ENCODE measurements around the gene PLA2G6. TPM values are rescaled to one million over a fixed set of nuclear protein-coding genes. Genes with fewer than 3 reads are reported as not detected.
A peak's percentile ranks its signal among the peaks of the same experiment; 100 is the strongest.

PLA2G6 gene
- total RNA-seq, 1 donor from 2014 or later, result 60.8 TPM

DNA sequence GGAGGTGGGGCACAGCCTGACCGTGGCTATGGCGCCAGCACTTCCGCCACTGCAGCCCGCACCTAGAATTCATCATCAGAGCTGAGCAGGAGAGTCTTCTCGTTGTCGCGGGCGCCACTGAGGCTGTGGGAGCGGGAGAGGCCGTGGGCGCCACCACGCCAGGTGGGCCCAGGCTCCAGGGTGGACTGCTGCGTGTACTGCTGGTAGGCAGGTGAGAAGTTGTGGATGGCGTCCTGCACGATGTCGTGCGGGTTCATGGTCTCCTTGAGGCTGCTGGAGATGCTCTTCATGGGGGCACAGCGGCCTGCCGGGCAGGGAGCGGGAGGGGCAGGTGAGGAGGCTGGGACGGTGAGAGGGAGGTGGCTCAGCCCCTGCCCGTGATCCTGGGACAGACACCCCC lies 39.8 kb upstream of the PLA2G6 start:
- DNase-seq (no peak), ATAC-seq (no peak)
- H3K36me3 ChIP-seq, result peaks cover 54% of the 10 kb centered on the region
- no peak overlapping the region for H3K27ac ChIP-seq
- no peak overlapping the region for H3K4me3 ChIP-seq
- no peaks in the 10 kb centered on the region for H3K9me3 ChIP-seq
- TF ChIP-seq, protein P1, sequence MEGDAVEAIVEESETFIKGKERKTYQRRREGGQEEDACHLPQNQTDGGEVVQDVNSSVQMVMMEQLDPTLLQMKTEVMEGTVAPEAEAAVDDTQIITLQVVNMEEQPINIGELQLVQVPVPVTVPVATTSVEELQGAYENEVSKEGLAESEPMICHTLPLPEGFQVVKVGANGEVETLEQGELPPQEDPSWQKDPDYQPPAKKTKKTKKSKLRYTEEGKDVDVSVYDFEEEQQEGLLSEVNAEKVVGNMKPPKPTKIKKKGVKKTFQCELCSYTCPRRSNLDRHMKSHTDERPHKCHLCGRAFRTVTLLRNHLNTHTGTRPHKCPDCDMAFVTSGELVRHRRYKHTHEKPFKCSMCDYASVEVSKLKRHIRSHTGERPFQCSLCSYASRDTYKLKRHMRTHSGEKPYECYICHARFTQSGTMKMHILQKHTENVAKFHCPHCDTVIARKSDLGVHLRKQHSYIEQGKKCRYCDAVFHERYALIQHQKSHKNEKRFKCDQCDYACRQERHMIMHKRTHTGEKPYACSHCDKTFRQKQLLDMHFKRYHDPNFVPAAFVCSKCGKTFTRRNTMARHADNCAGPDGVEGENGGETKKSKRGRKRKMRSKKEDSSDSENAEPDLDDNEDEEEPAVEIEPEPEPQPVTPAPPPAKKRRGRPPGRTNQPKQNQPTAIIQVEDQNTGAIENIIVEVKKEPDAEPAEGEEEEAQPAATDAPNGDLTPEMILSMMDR (IDR thresholded peaks at IDR 0.05), result no peak
- peaks cover 49% of the 10 kb centered on the region for H3K4me1 ChIP-seq
- intact Hi-C loops (cut with DNase I), result no loop called here
- no peaks in the 10 kb centered on the region for H3K27me3 ChIP-seq (ENCODE audit: low read depth)

DNA sequence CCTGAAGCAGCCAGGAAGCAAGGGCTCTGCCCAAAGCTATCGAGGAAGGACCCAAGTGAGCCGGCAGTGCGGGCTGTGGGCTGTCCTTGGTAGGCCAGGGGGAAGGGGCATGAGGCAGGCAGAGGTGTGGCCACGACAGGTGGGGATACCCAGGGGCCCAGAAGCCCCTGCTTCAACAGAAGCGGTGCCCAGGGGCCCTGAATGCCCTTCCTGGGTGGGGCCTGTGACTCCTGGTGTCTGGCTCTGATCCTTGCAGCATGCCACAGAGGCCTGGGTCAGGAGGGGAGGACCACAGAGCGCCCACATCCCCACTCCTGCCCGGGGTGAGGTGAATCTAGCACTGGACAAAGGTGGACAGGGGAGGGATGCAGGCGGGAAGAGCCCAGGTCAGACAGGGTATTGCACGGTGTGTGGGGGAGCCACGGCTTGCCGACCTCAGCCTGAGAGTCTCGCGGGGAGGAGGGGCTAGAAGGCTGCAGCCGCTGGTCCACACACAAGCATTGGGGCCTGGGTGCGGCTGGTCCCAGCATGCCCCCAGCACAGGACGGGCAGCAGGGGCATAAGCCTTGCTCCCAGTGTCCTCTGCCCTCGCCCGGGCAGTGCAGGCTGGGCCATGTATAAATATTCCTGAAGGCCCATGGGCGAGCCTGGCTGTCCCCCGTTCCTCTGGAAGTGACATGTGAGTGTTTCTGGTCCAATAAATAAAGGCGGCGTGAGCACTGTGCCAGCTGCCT lies 39.2 kb upstream of the PLA2G6 start:
- H3K27ac ChIP-seq, result peak overlapping the region; percentile 85
- no peaks in the 10 kb centered on the region for H3K9me3 ChIP-seq
- intact Hi-C loops (cut with DNase I), result no loop called here
- no peak for ATAC-seq
- H3K4me1 ChIP-seq, result peaks cover 49% of the 10 kb centered on the region
- H3K36me3 ChIP-seq, result peaks cover 48% of the 10 kb centered on the region
- no peak overlapping the region for H3K4me3 ChIP-seq
- TF ChIP-seq, protein P1 (IDR thresholded peaks at IDR 0.05), result no peak
- no peak for DNase-seq
- H3K27me3 ChIP-seq (ENCODE audit: low read depth), result no peaks in the 10 kb centered on the region

DNA sequence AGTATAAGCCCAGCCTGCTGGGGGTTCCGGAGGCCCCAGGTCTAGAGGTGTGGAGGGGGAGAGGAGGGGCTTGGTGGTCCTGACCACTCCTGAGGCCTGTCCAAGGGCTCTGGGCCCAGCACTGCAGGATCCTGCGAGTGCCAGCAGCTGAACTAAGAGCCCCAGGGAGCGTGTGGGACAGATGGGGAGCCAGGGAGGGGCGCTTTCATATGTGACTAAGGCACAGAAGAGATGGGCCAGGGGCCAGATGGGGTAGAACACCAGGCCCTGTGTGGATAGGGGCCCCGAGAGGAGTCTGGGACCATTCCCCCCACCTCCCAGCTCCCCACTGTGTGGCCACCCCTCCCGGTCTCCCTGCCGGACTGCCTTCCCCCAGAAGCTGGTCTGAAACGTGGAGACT lies 38.5 kb upstream of the PLA2G6 start:
- Histone ChIP-seq H3K27ac (peak overlapping the region; percentile 85), H3K36me3 (peaks cover 41% of the 10 kb centered on the region), H3K4me1 (peaks cover 49% of the 10 kb centered on the region), H3K27me3 (ENCODE audit: low read depth) (no peaks in the 10 kb centered on the region), H3K4me3 (no peak overlapping the region), H3K9me3 (no peaks in the 10 kb centered on the region)
- ATAC-seq, result no peak
- intact Hi-C loops (cut with DNase I), result no loop called here
- no peak for DNase-seq
- TF ChIP-seq, protein P1 (IDR thresholded peaks at IDR 0.05), result no peak

DNA sequence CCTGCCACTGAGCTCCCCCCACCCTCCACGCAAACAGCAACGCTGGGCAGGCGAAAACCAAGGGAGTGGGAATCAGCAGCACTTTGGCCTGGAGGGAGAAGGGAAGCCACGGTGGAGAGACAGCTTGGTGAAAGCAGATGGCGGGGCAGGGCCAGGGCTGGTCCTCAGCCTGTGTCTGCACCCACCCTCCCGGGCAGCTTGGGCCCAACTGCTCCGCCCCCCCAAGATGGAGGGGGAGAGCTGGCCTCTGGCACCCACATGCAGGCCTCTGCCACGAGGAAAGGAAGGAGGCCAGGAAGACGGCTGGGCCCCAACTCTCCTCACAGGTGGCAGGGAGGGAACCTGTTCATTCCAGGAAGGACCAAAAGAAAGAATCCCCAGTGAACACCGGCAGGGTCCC lies 38.0 kb upstream of the PLA2G6 start:
- Histone ChIP-seq H3K4me3 (no peak overlapping the region), H3K27ac (peak overlapping the region; percentile 85), H3K27me3 (ENCODE audit: low read depth) (no peaks in the 10 kb centered on the region), H3K4me1 (peaks cover 49% of the 10 kb centered on the region), H3K9me3 (no peaks in the 10 kb centered on the region), H3K36me3 (peaks cover 36% of the 10 kb centered on the region)
- TF ChIP-seq, protein P1 (IDR thresholded peaks at IDR 0.05), result no peak
- intact Hi-C loops (cut with DNase I), result no loop called here
- no peak for DNase-seq
- ATAC-seq, result no peak

DNA sequence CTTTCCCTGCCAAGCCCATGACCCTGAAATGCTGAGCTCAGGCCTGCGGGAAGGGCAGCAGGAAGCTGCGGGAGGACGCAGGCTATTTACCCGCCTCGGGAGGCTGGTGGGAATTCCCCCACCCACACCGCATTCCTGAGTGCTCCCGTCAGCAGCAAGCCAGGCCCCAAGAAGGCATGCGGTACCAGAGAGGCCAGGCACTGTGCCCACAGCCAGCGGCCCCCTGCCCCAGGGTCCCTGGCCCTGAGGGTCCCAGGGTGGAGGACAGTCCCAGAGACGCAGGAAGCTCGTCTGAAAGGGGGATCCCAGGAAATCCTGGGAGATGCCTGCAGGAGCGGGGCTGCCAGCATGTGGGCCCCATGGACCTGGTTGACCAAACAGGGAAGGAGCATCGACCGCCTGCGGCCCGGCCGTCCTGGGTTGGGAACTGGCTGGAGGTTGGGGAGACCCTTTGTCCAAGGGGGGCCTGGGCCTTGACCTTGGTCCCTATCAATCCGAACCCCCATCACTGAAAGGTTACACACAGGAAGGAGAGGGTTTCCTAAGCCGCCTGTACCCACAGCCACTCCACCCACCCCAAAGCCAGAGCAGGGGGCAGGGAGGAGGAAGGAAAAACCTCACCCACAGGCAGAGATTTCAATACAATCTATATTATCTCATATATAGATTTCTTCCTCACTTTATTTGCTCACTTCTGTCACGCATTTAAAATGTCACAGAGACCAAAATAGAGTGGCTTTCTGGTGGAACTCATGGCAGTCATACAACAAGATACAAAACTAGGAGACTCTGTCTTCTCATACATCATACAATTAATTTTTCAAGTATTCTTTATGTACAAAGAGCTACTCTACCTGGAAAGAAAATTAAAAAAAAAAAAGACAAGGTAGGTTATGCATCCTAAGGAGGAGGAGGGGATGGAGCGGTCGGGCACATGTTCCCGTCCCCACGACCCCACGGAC lies 37.3 kb upstream of the PLA2G6 start:
- ATAC-seq (peak; percentile 84 to 86), DNase-seq (peak; percentile 88)
- Histone ChIP-seq H3K4me3 (no peak overlapping the region), H3K9me3 (no peaks in the 10 kb centered on the region), H3K27me3 (ENCODE audit: low read depth) (no peaks in the 10 kb centered on the region), H3K36me3 (peaks cover 29% of the 10 kb centered on the region), H3K27ac (peak overlapping the region; percentile 85), H3K4me1 (peaks cover 56% of the 10 kb centered on the region)
- intact Hi-C loops (cut with DNase I), result no loop called here
- TF ChIP-seq, protein P1 (IDR thresholded peaks at IDR 0.05), result no peak
